Subcutaneous abdominal adipose tissue (tissue), 5 donors: ENCODE data around the gene PLA2G4A.

Experiments used
- H3K27ac ChIP-seq: one replicate; pipeline ENCODE4 v1.7.0; 2013; ENCODE audit warnings: low read depth, mild to moderate bottlenecking, inconsistent platforms, low read length, moderate library complexity
- H3K27me3 ChIP-seq, 5 donors: one replicate each; pipeline ENCODE4 v1.7.0; 2013; ENCODE audit warnings: low read length in 5 of 5, inconsistent platforms in 1 of 5; ENCODE audit not compliant: control insufficient read depth in 5 of 5, insufficient read depth in 4 of 5
- H3K36me3 ChIP-seq, 5 donors: one replicate each; pipeline ENCODE4 v1.7.0; 2013; ENCODE audit warnings: low read length in 5 of 5; ENCODE audit not compliant: control insufficient read depth in 5 of 5, insufficient read depth in 5 of 5
- H3K4me1 ChIP-seq, 5 donors: one replicate each; pipeline ENCODE4 v1.7.0; 2013; ENCODE audit warnings: low read length in 5 of 5, mild to moderate bottlenecking in 3 of 5, moderate library complexity in 1 of 5; ENCODE audit not compliant: control insufficient read depth in 5 of 5, insufficient read depth in 5 of 5
- H3K4me3 ChIP-seq, 5 donors: one replicate each; pipeline ENCODE4 v1.7.0; 2013; ENCODE audit warnings: low read length in 5 of 5, low read depth in 1 of 5
- H3K9ac ChIP-seq, 5 donors: one replicate each; pipeline ENCODE4 v1.7.0; 2013; ENCODE audit warnings: low read length in 5 of 5, mild to moderate bottlenecking in 4 of 5, moderate library complexity in 3 of 5
- H3K9me3 ChIP-seq, 5 donors: one replicate each; pipeline ENCODE4 v1.7.0; 2013; ENCODE audit warnings: low read length in 5 of 5; ENCODE audit not compliant: control insufficient read depth in 5 of 5
- donor health status: healthy.
- donor health status: healthy.
- donor health status: healthy.
- donor health status: healthy.
- donor health status: healthy.

PLA2G4A gene

DNA sequence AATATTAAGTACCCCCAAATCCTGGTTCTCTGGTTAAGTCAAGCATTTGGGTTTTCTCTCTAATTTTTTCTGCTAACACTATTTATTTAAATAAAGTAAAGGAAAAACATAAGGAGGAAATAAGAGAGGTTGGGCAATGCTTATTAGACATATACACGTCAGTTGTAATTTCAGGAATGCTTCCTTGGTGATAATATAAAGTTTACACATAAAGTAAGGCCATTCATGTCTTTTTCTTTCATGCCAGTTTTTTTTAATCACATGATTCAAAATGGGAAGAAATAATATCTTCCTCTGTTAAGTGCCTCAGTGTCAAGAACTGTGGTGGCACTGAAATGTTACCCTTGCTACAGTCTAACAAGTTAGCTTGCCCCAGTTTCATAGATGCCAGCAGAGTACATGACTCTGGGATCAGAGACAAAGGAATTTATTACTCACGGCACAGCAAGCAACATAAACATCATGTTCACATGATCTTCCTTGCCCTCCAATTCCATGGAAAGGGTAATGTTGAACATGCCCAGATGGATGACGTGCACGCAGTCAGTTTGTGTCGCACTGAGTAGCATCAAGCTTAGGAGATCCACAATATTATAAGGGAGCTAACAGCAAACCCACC is 184.9 kb downstream of the PLA2G4A start:
- Histone ChIP-seq H3K9me3 (peaks cover 0 to 2% (median 0%) of the 10 kb centered on the region in 5 donors), H3K36me3 (no peaks in the 10 kb centered on the region), H3K4me3 (no peak overlapping the region), H3K4me1 (no peaks in the 10 kb centered on the region), H3K9ac (no peak overlapping the region), H3K27me3 (no peaks in the 10 kb centered on the region), H3K27ac (no peak overlapping the region)

DNA sequence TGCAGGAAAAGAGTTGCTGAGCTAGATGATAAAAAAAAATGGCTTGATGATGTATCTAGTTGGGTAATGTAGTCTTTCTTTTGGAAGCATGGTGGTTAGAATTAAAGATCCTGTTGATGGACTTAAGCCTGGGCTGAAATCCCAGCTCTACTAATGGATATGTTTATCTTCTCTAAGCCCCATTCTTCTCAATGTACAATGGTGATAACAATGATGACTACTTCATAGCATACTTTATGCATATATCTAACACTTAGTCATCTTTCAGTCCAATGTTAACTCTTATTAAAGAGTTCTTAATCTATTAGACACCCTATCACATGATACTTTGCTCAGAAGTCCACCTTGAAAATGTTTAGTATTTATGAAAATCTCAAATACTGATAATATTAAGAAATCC is 189.5 kb downstream of the PLA2G4A start:
- Histone ChIP-seq H3K9ac (no peak overlapping the region), H3K4me3 (no peak overlapping the region), H3K27ac (no peak overlapping the region), H3K9me3 (peaks cover 0 to 9% (median 2%) of the 10 kb centered on the region in 5 donors), H3K36me3 (no peaks in the 10 kb centered on the region), H3K4me1 (no peaks in the 10 kb centered on the region), H3K27me3 (no peaks in the 10 kb centered on the region)

DNA sequence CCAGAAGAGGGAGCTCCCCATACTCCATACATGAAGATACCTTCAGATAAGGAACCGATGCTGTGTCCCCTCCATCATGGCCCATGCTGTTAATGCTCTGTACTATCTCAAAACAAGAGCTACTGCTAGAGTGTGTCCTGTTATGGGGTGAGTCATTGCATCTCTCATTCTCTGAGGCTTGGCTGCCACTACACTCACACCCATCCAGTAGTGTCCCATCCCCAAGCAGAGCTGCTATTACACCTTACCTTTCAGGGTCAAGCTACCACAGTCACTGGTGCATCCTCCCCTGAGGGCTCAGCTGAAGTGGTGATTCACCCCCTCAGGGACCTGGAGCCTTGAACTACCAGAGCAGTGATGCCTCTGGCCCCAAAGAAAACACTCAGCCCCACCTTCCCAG is 198.5 kb downstream of the PLA2G4A start:
- Histone ChIP-seq H3K9me3 (peaks cover 3 to 27% (median 19%) of the 10 kb centered on the region in 5 donors), H3K27ac (no peak overlapping the region), H3K4me1 (no peaks in the 10 kb centered on the region), H3K9ac (no peak overlapping the region), H3K36me3 (no peaks in the 10 kb centered on the region), H3K4me3 (peak overlapping the region in 1 of 5 donors; percentile 23), H3K27me3 (no peaks in the 10 kb centered on the region)

DNA sequence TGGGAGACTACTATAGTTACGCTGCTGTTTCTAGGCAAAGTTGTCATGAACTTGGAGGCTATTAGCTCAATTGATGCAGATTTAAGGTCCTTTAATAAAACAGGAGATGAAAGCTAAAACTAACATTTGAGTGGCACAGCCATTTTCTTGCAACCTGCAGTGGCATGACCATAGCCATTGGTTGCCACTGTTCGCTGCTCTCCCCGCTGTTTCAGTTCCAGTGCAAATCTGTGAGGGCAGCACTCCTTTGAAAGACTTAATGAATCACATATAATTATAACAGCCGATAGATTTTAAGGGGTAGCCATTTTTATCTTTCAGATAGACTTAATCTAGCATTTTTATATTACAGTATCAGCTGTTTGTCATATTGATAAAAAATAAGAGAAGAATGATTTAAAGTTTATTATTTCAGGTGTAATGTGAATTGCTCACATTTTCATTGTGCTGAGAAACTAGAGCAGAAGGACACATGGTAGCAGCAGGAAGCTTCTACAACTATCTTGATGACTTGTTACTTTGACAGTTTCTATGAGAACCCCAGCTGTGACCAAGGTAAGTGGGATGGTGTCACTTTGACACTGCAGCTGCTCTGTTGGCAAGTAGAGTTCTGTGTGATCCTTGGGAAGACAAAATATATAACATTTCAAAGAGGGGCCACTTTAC is 203.7 kb downstream of the PLA2G4A start:
- Histone ChIP-seq H3K27me3 (no peaks in the 10 kb centered on the region), H3K27ac (no peak overlapping the region), H3K36me3 (no peaks in the 10 kb centered on the region), H3K9me3 (peaks cover 3 to 25% (median 16%) of the 10 kb centered on the region in 5 donors), H3K9ac (no peak overlapping the region), H3K4me3 (no peak overlapping the region), H3K4me1 (no peaks in the 10 kb centered on the region)

DNA sequence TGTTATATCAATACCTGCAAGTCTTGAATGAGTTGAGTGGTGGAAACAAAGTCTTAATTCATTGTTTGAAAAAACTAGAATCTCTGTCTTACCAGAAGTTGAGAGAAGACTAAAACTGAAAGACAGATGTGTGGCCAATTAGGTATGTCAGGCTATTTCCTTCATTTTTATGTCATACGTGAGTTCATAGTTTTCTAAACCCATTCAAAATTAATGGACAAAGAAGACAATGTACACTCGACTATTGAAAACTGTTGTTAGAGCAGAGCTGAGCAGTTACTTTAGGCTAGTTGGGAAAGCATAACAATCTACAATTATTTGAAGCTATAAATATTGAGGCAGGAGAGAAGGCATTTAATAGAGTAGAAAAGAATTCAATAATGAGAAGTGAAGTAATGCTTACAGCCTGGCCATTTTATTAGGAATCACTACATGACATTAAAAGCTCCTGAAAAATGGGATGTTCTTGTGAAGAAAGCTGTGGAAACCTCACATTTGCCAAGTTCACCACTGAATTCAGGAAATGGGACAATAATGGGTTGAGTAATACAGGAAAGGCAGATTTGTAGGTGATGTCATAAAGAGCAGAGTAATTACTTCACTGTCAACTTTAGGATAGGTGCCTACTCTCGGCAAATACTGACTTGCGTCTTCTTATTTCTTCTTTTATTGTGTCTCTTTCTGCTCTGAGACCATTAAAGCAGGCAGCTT is 204.4 kb downstream of the PLA2G4A start:
- Histone ChIP-seq H3K4me1 (no peaks in the 10 kb centered on the region), H3K36me3 (no peaks in the 10 kb centered on the region), H3K9me3 (peaks cover 3 to 19% (median 11%) of the 10 kb centered on the region in 5 donors), H3K27me3 (no peaks in the 10 kb centered on the region), H3K4me3 (no peak overlapping the region), H3K27ac (no peak overlapping the region), H3K9ac (no peak overlapping the region)

DNA sequence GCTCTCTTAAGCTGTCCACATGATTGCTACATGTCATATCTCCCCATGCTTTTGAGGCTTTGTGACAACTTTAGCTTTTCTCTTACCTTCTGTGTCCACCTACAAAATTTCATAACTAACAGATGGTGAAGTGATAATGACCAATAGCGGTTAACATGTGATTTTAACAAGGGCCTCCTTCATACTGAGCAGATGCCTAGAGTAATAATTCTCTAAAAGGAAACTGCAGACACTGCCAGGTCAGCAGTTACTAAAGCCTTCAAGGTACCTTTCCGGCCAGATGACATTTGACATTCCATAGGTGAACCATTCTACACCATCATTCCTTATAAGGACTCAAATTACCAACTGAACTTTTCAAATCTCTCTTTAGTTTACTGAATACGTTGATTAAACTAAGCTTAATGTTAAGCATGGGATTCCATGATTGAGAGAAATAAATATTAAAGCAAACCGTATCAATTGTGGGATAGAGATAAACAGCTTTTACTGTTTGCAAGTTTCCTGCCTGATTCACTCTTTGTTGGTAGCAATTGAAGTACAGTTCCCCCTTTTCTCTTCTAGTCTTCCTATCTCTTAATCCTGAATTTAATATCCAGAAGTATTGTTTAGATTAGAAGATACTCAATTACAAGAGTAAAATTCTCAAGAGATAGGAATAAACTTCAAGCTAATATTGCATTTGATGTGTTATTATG is 205.1 kb downstream of the PLA2G4A start:
- H3K9ac ChIP-seq, result no peak overlapping the region
- no peak overlapping the region for H3K4me3 ChIP-seq
- no peaks in the 10 kb centered on the region for H3K27me3 ChIP-seq
- H3K36me3 ChIP-seq, result no peaks in the 10 kb centered on the region
- no peak overlapping the region for H3K27ac ChIP-seq
- H3K4me1 ChIP-seq, result no peaks in the 10 kb centered on the region
- H3K9me3 ChIP-seq, result peaks cover 0 to 12% (median 4%) of the 10 kb centered on the region in 5 donors

DNA sequence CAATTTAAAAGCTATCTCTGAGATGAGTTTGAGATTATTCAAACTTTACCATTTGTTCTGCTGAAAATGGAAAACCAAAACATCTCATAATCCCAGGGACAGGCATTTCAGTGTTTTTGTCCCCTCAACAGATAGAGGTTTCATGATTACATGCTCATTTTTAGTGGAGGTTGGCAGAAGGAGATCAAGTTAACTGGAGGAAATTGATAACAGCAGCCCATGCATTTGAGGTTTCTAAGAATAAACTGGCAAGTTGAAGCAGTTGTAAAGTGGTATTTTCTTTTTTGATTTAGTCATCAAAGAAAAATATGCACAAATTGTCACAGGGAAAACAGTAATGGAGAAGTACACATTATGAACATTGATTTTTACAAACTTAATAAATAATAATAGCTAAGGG is 205.8 kb downstream of the PLA2G4A start:
- no peak overlapping the region for H3K9ac ChIP-seq
- H3K4me1 ChIP-seq, result no peaks in the 10 kb centered on the region

DNA sequence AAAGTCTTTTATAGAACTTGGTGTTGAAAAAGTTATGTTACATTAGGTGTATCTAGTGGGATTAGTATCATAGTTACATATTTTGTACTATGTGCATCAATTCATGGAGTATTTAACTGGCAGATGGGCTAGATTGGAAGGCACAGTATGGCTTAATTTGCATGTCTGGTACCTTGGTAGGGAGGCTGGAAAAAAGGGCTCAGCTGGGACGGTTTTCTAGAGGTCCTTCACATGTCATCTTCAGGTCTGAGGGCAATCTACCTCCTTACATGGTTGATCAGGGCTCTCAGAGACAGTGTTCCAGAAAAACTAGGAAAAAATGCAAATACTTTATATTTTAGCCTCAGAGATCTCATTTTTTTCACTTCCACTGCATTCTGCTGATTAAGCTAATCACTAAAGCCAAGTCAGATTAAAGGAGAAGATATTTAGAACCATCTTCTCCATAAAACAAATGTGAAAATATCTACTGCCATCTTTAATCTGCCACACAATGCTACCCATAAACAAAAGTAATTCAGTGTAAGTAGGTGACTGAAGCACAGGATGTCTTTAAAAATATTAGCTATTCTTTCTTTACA is 209.3 kb downstream of the PLA2G4A start:
- no peak overlapping the region for H3K9ac ChIP-seq
- H3K27me3 ChIP-seq, result no peaks in the 10 kb centered on the region
- no peak overlapping the region for H3K4me3 ChIP-seq
- H3K9me3 ChIP-seq, result peaks cover 0 to 4% (median 0%) of the 10 kb centered on the region in 5 donors
- H3K4me1 ChIP-seq, result no peaks in the 10 kb centered on the region
- H3K36me3 ChIP-seq, result no peaks in the 10 kb centered on the region
- no peak overlapping the region for H3K27ac ChIP-seq

More for the DNA sequence above, 205.8 kb downstream of the PLA2G4A start:
- Histone ChIP-seq H3K9me3 (peaks cover 0 to 7% (median 4%) of the 10 kb centered on the region in 5 donors), H3K36me3 (no peaks in the 10 kb centered on the region), H3K4me3 (no peak overlapping the region), H3K27ac (no peak overlapping the region), H3K27me3 (no peaks in the 10 kb centered on the region)
